ENCODE results near the gene CCR7.

Gene CCR7

DNA sequence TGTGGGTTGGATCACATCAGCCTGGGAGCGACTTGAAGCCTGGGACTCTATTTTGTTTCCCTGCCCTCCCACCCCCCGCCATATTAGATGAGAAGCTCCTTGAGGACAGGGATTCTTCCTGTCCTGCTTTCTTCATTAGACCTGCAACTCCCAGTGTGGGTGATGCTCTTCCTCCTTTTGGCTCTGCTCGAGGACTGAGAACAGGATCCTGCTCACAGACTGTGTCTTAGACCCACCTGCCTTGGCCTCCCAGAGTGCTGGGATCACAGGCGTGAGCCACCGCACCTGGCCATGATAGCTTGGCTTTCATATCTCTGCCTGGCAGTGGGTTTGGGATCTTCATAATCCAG lies 42.3 kb downstream of the CCR7 start:
- no peaks in the 10 kb centered on the region for H3K27me3 ChIP-seq (ENCODE audit: control insufficient read depth, insufficient read depth, low read length)
- H3K36me3 ChIP-seq (ENCODE audit: control insufficient read depth, insufficient read depth, low read length), result no peaks in the 10 kb centered on the region
- no peaks in the 10 kb centered on the region for H3K79me2 ChIP-seq
- H3K4me3 ChIP-seq (ENCODE audit: low read depth, low read length), result no peak overlapping the region
- H3K27ac ChIP-seq, result no peak overlapping the region
- H3K9me3 ChIP-seq (ENCODE audit: control insufficient read depth, low read length), result no peaks in the 10 kb centered on the region
- H3K9ac ChIP-seq, result no peak overlapping the region
- H3K4me1 ChIP-seq, result no peaks in the 10 kb centered on the region
- no peak overlapping the region for H3K4me2 ChIP-seq (ENCODE audit: low read length)
- TF ChIP-seq, protein P1, sequence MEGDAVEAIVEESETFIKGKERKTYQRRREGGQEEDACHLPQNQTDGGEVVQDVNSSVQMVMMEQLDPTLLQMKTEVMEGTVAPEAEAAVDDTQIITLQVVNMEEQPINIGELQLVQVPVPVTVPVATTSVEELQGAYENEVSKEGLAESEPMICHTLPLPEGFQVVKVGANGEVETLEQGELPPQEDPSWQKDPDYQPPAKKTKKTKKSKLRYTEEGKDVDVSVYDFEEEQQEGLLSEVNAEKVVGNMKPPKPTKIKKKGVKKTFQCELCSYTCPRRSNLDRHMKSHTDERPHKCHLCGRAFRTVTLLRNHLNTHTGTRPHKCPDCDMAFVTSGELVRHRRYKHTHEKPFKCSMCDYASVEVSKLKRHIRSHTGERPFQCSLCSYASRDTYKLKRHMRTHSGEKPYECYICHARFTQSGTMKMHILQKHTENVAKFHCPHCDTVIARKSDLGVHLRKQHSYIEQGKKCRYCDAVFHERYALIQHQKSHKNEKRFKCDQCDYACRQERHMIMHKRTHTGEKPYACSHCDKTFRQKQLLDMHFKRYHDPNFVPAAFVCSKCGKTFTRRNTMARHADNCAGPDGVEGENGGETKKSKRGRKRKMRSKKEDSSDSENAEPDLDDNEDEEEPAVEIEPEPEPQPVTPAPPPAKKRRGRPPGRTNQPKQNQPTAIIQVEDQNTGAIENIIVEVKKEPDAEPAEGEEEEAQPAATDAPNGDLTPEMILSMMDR (IDR thresholded peaks at IDR 0.05), result no peak
- no peak overlapping the region for H2AFZ ChIP-seq

DNA sequence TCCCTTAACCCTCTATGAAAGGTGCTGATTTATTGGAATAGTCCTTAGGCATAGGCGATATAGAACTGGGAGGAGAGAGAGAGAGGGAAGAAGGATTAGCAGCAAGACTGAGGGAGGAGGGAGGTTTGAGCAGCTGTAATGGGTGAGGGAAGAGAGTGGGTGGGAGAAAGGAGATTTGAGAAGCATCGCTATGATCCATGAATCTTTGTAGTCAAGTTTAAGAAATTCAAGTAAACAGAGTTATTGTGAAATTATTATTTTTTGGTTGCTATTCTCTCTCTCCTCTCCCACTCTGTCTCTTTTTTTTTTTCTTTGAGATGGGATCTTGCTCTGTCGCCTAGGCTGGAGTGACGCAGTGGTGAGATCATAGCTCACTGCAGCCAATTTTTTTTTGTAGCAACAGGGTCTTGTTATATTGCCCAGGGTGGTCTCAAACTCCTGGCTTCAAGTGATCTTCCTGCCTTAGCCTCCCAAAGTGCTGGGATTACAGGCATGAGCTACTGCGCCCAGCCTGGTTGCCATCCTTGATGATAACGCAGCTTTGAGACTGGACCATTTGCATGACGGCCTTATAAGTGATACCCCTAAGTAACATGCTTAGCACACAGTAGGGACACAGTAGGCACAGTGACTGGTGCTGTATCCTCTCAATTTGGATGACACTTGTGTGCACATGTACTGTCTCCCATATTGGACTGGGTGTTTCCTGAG lies 42.9 kb downstream of the CCR7 start:
- Histone ChIP-seq H3K27me3 (ENCODE audit: control insufficient read depth, insufficient read depth, low read length) (no peaks in the 10 kb centered on the region), H3K27ac (no peak overlapping the region), H3K9ac (no peak overlapping the region), H3K4me1 (no peaks in the 10 kb centered on the region), H3K79me2 (no peaks in the 10 kb centered on the region), H3K4me3 (ENCODE audit: low read depth, low read length) (no peak overlapping the region), H2AFZ (no peak overlapping the region), H3K9me3 (ENCODE audit: control insufficient read depth, low read length) (no peaks in the 10 kb centered on the region), H3K36me3 (ENCODE audit: control insufficient read depth, insufficient read depth, low read length) (no peaks in the 10 kb centered on the region), H3K4me2 (ENCODE audit: low read length) (no peak overlapping the region)
- TF ChIP-seq, protein P1 (IDR thresholded peaks at IDR 0.05), result no peak

DNA sequence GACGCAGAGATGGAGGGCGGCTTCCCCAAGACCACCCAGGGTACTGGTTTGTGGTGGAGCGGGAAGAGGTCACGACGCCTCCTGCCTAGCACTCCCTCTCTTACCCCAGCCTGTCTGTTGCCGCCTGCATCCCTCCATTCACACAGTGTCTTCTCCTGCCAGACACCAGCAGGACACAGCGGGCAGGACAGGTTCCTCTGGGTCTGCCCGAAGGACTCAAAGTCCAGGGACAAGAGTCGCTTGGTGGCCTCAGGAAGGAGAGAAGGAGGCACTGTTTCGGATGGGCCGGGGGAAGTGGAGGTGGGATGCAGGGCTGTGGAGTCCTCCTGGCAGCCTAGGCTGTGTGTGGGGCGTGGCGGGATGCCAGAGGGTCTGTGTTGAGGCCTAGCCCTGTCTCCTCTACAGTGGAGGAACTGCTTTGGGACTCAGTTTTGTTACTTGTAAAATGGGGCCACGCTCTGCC lies 44.2 kb downstream of the CCR7 start:
- Histone ChIP-seq H3K9me3 (ENCODE audit: control insufficient read depth, low read length) (no peaks in the 10 kb centered on the region), H3K79me2 (no peaks in the 10 kb centered on the region), H3K36me3 (ENCODE audit: control insufficient read depth, insufficient read depth, low read length) (no peaks in the 10 kb centered on the region), H3K27ac (no peak overlapping the region), H3K4me2 (ENCODE audit: low read length) (no peak overlapping the region), H2AFZ (no peak overlapping the region), H3K27me3 (ENCODE audit: control insufficient read depth, insufficient read depth, low read length) (no peaks in the 10 kb centered on the region), H3K9ac (no peak overlapping the region), H3K4me3 (ENCODE audit: low read depth, low read length) (no peak overlapping the region), H3K4me1 (no peaks in the 10 kb centered on the region)
- TF ChIP-seq, protein P1 (IDR thresholded peaks at IDR 0.05), result no peak

DNA sequence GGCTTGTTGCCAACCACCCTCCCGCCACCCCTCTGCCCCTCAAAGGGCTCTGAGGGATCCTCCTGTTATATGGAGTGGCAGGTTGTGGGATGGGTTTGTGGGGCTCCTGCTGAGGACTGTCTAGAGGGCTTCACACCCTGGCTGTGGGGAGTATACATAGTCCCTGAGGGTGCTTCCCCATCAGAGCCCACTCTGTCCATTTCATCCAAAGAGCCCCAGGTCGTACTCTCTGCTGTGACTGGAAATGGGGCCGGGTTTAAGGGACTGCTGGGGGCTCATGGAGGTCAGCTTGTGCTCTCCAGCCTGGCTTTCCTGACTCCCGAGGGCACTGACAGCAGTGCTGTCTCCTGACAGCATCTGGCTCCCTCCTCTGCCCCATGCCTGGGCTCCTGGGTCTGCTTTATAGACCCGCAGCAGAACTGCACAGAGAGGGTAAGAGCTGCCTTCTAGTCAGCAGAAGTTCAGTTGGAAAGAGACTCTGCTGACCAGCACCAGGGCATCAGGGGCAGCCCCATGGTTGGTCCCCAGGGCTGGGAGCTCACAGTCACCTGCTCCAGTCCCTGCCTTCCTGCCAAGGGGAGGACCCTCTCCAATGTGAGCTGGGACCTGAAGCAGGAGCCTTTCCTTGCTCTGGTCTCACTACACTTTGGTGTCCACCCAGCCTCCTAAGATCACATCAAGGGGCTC lies 46.0 kb downstream of the CCR7 start:
- Histone ChIP-seq H3K27me3 (ENCODE audit: control insufficient read depth, insufficient read depth, low read length) (no peaks in the 10 kb centered on the region), H2AFZ (no peak overlapping the region), H3K4me2 (ENCODE audit: low read length) (no peak overlapping the region), H3K27ac (no peak overlapping the region), H3K4me3 (ENCODE audit: low read depth, low read length) (no peak overlapping the region), H3K9ac (no peak overlapping the region), H3K36me3 (ENCODE audit: control insufficient read depth, insufficient read depth, low read length) (no peaks in the 10 kb centered on the region), H3K9me3 (ENCODE audit: control insufficient read depth, low read length) (no peaks in the 10 kb centered on the region), H3K4me1 (no peaks in the 10 kb centered on the region), H3K79me2 (no peaks in the 10 kb centered on the region)
- TF ChIP-seq, protein P1 (IDR thresholded peaks at IDR 0.05), result no peak

Measured in parathyroid adenoma (tissue), 2 donors.